GM18868 (cell line): Measurements from ENCODE around the gene NTSR2.

Experiments
- ATAC-seq: cut with Tn5 transposase; IDR thresholded peaks from one replicate; pipeline ENCODE4 v1.9.1; 2021; ENCODE audit warnings: mild to moderate bottlenecking, moderate library complexity; ENCODE audit not compliant: unreplicated experiment

NTSR2 gene

GRCh38 chr2:11630855-11631254, 39.1 kb downstream of the NTSR2 start:
- ATAC-seq, result no peak

- ATAC-seq, result no peak
These were observed 40.1 kb downstream of the NTSR2 start for GRCh38 chr2:11629851-11630250.

GRCh38 chr2:11629215-11629614, 40.8 kb downstream of the NTSR2 start:
- ATAC-seq, result no peak

- no peak for ATAC-seq
These were observed 41.3 kb downstream of the NTSR2 start for GRCh38 chr2:11628675-11629074.

GRCh38 chr2:11625671-11626070, 44.3 kb downstream of the NTSR2 start:
- no peak for ATAC-seq

GRCh38 chr2:11624893-11625292, 45.1 kb downstream of the NTSR2 start:
- no peak for ATAC-seq

- no peak for ATAC-seq
These were observed 47.4 kb downstream of the NTSR2 start for GRCh38 chr2:11622611-11623010.

- no peak for ATAC-seq
These were observed 48.6 kb downstream of the NTSR2 start for GRCh38 chr2:11621410-11621809.

GRCh38 chr2:11618708-11619062, 51.3 kb downstream of the NTSR2 start:
- no peak for ATAC-seq

- ATAC-seq, result no peak
These were observed 51.8 kb downstream of the NTSR2 start for GRCh38 chr2:11617984-11618707.

GRCh38 chr2:11617527-11617926, 52.5 kb downstream of the NTSR2 start:
- no peak for ATAC-seq

- ATAC-seq, result no peak
These were observed 53.1 kb downstream of the NTSR2 start for GRCh38 chr2:11616851-11617415.

- ATAC-seq, result no peak
These were observed 53.8 kb downstream of the NTSR2 start for GRCh38 chr2:11616097-11616687.

- ATAC-seq, result no peak
These were observed 54.8 kb downstream of the NTSR2 start for GRCh38 chr2:11615209-11615608.

- ATAC-seq, result no peak
These were observed 56.7 kb downstream of the NTSR2 start for GRCh38 chr2:11613297-11613696.

- no peak for ATAC-seq
These were observed 57.3 kb downstream of the NTSR2 start for GRCh38 chr2:11612553-11613215.

- no peak for ATAC-seq
These were observed 58.7 kb downstream of the NTSR2 start for GRCh38 chr2:11611251-11611650.

- ATAC-seq, result no peak
These were observed 59.3 kb downstream of the NTSR2 start for GRCh38 chr2:11610624-11611242.
